ENCODE data around the gene CFAP58.
A peak's percentile ranks its signal among the peaks of the same experiment; 100 is the strongest.

The CFAP58 gene

GRCh38 chr10:104353325-104354048 lies at the start of gene CFAP58:
CFAP58 (plus strand) TSS chr10:104353833; CDS start chr10:104353898, 65 bp downstream.
- peak; percentile 75 to 96 (median 90) for DNase-seq

DNA sequence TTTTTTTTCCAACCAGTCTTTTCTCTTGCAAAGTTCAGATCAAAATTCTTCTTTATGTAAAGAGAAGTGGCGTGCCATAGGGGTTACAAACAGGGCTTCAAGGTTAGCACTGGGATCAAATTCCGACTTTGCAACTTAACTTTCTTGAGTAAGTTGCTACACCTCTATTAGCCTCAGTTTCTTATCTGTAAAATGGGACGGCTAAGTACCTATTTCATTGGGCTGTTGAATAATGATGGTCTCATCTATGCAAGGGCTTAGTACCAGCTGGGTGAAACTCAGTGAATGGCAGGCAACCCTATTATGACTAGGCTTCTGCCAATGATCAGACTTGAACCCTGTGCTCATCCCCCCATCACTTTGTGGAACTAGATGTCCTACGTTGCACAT lies 49.3 kb upstream of the CFAP58 start:
- DNase-seq = no peak

GRCh38 chr10:104304927-104305326 lies 48.7 kb upstream of the CFAP58 start:
- no peak for DNase-seq

DNA sequence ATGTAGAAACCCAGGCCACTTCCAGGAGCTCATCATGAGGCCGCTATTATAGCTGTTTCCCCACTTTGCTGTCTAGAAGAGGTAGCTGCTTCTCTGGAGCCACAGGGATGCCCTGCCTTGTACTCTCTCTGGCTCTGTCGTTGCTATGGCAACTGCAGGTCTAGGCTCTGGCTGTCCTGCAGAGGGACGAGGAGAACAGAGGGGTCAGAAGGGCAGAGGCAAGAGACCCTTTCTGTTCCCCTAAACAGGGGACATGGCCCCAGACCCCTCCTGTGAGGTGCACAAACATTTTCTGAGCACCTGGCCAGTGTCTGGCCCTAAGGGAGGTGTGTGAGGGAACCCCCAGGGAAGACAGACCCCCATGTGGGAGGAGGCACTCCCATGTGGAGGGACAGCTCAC lies 46.7 kb upstream of the CFAP58 start:
- peak in 1 of 3 experiments; percentile 25 for DNase-seq

- no peak for DNase-seq
Observed at GRCh38 chr10:104307576-104308438, 45.8 kb upstream of the CFAP58 start.

GRCh38 chr10:104308439-104308903 lies 45.2 kb upstream of the CFAP58 start:
- DNase-seq = no peak

DNA sequence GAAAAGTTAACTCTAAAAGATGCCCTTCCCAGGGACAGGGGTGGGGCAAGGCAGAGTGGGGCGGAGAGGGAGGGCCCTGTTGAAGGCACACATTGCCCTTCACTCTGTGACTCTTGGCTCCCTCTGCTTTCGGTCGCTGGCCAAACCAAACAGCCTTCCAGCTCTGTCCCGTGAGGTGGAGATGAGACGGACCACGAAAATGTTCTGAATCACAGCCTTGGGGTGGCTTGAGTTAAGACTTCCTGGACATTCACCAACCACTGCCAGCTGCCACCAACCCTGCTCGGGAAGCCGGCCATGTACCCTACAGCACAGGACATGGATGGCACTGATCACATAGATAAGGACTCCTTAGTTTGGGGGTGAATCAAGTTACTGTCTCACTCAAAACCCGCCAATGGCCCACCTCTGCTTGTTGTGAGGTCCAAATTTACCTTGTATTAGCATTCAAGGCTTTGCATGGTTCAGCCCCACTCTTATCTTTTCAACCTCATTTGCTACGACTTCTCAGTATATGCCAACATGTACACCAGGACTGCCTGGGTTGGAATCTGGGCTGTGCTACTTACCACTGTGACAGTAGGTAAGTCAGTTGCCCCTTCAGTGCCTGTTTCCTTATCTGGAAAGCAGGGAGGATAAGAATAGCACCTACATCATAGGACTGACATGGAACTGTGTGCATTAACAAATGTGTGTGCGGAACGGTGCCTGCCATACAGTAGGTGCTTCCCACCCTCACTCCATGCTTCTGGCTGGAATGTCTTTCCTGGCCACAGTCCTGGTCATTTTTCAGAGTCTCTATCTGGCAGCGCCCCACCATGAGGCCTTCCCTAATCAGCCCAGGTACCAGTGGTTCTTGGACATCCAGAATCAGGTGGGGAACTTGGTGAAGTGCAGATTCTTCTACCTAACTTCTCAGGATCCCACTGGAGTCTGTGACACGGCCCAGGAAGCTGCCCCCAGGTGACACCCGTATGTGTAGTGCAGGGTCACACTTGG lies 43.4 kb upstream of the CFAP58 start:
- no peak for DNase-seq

- DNase-seq = no peak
Observed at GRCh38 chr10:104311184-104311720, 42.4 kb upstream of the CFAP58 start.

DNA sequence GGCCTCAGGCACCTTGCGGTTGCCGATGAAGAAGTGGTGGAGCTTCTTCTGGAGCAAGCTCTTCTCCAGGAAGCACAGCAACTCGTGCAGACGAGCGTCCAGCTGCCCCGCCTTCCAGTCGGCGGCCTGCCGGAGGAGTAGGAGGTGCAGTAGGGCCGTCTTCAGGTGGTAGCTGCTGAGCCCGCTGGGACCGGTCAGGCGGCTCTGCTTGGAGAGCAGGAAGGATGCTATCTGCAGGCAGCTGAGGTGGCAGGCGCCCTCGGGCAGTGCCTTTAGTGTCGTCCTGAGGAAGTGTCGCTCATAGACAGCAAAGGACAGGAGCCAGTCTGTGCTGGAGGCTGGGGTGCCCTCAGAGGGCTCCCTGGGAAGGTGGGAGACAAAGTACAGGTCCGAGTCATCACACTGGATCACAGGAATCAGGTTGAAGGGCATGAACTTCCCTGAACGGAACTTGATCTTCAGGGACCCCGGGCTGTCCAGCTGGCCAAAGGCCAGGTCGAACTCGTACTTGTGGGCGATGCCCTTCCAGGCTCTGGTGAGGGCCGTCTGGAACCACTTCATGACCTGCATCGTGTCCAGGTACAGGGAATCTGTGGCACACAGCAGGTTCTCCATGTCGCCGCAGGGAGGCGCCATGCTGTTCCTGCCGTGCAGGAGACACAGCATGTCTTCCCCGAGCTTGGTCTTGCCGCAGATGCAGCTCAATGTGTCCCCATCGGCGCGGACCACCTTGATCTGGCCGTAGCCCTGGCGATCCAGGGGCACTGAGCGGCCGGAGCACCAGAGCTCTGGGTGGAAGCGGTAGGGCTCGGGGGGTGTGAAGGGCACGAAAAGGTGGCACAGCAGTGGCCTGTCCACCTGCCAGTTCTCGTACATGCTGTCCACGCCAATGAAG lies 38.8 kb upstream of the CFAP58 start:
- no peak for DNase-seq

DNA sequence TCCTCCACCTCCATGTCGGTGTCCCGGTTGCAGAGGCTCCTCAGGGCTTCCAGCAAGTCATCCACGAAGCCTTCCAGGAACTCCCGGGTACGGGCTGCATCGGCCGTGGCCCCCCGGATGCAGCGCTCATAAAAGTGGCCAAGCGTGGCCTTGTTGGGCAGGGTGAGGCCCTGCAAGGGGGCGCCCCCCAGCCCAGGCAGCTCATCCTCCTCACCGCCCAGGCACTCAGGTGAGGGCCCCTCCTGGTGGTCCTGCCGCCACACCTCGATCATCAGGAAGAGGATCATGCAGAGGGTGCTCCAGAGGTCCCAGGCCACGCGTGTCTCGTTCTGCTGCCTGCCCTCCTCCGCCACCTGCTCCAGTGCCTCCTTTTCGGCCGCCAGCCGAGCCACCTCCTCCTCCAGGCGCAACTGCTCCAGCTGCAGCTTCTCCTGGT lies 38.1 kb upstream of the CFAP58 start:
- DNase-seq = no peak

DNA sequence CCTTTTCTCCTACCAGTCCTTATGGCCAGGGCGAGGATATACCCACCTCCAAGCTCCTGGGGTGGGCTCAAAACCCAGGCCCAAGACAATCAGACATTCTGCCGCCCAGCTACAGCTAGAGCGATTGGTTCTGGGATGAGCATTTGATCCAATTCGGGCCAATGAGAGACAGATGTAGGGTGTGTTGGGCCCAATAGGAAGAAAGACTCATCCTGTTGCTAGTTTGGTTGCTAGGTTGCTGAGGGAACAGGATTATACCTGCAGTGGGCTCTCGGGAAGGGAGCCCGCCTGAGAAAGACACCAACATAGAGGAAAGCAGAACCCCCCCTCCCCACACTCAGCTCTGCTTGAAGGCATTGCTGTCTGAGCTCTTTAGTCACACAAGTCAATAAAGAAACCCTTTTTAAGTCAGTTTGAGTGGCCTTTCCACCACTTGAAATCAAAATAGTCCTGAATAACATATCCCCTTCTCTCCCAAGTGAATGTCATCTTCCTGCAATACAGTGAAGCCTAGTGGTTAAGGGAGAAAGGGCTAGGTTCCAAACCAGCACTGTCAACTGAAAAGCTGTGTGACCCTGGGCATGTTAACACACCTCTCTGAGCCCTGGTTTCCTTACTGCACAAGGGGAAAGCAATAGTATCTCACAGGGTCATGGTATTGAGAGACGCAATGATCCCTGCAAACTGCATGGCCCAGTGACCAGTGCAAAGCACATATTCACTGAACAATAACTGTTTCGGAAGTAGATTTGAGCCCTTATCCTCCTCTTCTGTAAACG lies 37.1 kb upstream of the CFAP58 start:
- no peak for DNase-seq

DNA sequence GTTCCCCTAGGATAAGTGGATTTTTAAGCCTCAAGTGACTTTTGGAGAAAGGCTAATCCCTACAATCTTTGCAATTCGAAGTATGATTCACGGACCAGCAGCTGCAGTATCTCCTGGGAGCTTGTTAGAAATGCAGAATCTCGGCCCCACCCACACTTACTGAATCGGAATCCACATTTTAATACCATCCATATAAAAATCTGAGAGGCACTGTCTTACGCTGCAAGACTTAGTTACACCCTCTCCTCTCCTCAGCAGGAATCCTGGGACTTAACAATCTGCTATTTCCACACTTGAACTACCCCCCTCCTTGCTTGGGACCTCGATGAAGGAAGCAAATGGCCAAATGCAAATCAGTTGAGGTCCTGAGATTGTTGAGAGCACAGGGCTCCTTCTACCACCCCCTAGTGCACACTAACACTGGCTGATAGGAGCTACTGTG lies 36.3 kb upstream of the CFAP58 start:
- DNase-seq = no peak

- DNase-seq = no peak
Observed at GRCh38 chr10:104317726-104318299, 35.8 kb upstream of the CFAP58 start.

DNA sequence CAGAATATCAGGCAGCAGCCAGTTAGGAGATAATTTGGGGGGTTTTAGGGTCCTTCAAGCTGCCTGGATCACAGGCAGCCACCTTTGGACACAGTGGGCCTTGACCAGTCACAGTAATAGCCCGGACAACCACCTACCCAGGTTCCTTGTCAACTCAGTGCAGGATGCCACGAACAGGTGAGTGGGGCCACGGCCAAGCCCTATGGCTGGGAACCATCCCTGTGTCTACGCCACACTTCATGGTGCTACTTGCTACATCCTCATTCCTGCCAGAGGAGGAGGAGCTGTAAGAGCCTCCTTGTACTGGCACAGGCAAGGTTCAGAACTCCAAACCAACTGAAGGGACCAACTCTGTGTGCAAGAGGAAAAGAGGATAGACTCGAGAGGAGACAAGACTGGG lies 35.3 kb upstream of the CFAP58 start:
- no peak for DNase-seq

DNA sequence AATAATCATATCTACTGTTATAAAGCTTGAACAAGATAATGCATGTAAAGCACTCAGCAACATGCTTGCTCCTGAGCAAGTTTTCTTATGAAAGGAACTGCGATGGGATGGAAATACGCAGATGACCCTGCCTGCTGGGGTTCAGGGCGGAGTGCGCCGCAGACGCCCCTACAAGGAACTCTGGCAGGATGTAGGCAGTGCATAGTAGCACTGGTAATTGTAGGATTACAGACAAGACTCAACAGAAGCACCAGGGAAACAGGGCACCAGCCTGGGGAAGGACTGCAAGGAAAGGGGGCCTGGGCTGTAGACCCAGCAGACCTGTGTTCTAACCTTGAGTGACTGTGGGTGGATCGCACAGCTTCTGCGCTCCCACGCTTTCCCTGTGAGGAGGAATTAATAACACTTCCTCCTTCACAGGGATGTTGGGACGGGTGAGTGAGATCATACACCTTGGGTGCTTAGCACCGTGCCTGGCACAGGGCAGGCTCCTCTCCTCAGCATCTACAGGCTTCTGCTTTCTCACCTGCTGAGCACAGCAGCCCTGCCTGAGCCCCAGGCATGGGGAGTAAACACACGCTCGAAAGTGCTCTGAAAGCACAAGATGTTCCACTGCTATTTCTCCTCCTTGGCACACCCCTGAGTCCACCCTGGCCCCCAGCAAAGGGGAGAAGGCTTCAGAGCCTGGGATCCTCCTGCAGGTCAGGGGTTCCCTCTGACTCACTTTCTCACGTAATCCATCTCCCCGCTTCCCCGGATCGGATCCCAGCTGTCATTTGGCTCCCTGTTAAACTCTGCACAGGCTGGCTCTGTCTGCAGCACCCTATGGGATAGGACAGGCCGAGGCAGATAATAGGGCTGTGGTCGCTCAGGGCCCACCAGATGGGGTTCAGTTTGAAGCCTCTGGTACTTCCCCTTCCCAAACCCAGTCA lies 34.6 kb upstream of the CFAP58 start:
- no peak for DNase-seq

DNA sequence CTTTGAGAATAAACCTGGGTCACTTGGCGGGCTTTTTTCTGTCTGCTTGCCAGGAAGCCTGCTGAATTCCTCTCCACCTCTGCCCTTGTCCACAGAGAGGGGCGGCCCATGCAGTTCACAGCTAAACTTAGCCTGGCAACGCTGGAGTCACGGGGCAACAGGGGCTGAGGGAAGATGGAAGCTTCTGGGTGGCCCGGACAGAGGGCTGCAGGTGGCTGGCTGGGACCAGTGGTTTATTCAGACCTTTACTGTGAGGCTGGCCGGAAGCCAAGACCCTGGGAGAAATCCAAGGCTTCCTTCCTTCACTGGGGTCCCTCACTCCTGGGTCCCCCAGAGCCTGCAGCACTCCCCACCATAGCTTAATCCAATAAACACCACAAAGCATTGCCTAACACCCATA lies 32.4 kb upstream of the CFAP58 start:
- DNase-seq = no peak

- DNase-seq = no peak
Observed at GRCh38 chr10:104321725-104322415, 31.8 kb upstream of the CFAP58 start.

- DNase-seq = peak; percentile 1 to 31 (median 9)
Observed at GRCh38 chr10:104322416-104322782, 31.2 kb upstream of the CFAP58 start.
